Right lobe of liver (tissue), 4 donors: ENCODE results near the gene GNB1.

Experiments
- POLR2A ChIP-seq: fragments of 450-650 bp; IDR thresholded peaks from one replicate; pipeline ENCODE4 v1.6.1; 2017; ENCODE audit warnings: antibody characterized with exemption, mild to moderate bottlenecking
- TF ChIP-seq, protein P1 (sequence below), 4 donors: fragments of 200-600 bp in 3 of 4; fragments of 450-650 bp in 1 of 4; IDR thresholded peaks; one replicate each; pipeline versions ENCODE4 v1.5.1 to v1.8.0; 2016 to 2022; ENCODE audit warnings: antibody characterized with exemption in 4 of 4, mild to moderate bottlenecking in 2 of 4
- donor health status: DM: no; HTN: no; CAD: no.
- donor health status: DM: no; HTN: no; CAD: no.
- donor health status: DM: no; HTN: yes; CAD: no.

DNA sequence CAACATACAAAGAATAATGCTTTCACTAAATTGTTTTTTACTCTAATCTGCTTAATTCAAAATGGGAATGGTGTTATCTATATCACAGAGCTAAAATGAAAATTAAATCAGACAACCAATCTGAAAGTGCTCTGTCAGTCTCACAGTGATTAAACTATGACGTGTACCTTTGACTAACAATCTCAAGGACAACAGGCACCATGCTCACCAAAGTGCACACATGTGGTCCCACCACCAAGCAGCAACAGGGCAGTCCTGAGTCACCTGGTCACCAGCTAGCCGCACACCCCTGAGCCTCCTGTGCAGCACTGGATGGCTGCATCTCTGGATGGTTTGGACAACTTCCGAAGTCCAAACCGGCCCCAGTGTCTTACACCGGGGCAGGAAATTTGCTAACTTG lies 58.1 kb downstream of the GNB1 start:
- TF ChIP-seq, protein P1, sequence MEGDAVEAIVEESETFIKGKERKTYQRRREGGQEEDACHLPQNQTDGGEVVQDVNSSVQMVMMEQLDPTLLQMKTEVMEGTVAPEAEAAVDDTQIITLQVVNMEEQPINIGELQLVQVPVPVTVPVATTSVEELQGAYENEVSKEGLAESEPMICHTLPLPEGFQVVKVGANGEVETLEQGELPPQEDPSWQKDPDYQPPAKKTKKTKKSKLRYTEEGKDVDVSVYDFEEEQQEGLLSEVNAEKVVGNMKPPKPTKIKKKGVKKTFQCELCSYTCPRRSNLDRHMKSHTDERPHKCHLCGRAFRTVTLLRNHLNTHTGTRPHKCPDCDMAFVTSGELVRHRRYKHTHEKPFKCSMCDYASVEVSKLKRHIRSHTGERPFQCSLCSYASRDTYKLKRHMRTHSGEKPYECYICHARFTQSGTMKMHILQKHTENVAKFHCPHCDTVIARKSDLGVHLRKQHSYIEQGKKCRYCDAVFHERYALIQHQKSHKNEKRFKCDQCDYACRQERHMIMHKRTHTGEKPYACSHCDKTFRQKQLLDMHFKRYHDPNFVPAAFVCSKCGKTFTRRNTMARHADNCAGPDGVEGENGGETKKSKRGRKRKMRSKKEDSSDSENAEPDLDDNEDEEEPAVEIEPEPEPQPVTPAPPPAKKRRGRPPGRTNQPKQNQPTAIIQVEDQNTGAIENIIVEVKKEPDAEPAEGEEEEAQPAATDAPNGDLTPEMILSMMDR (IDR thresholded peaks at IDR 0.05): no peak
- no peak for TF ChIP-seq POLR2A
